Measurements from ENCODE around the gene WWC1. TPM values are rescaled to one million over a fixed set of nuclear protein-coding genes. Genes with fewer than 3 reads are reported as not detected.

The WWC1 gene
- total RNA-seq, 1 experiment from 2014 or later = 52.6 TPM

GRCh38 chr5:168401880-168402279, 110.4 kb downstream of the WWC1 start (continued):
- no peak for TF ChIP-seq SRF (IDR thresholded peaks at IDR 0.05; ENCODE audit: low read depth)
- no peak for TF ChIP-seq EGR1 (IDR thresholded peaks at IDR 0.05; ENCODE audit: low read depth)
- no peak for TF ChIP-seq EZH2phosphoT487 (IDR thresholded peaks at IDR 0.05; ENCODE audit: borderline replicate concordance)
- no peak for TF ChIP-seq ZFX (IDR thresholded peaks at IDR 0.05)
- no peak for TF ChIP-seq CTCF (IDR thresholded peaks at IDR 0.05 in 2 of 3, conservative IDR thresholded peaks at IDR 0.05 in 1 of 3; ENCODE audit: borderline replicate concordance in 1 of 3, insufficient read depth in 1 of 3, low read depth in 2 of 3, low read length in 2 of 3)
- no peak for TF ChIP-seq MAX (IDR thresholded peaks at IDR 0.05)

- ChIA-PET POLR2A (no interaction called here), CTCF (no interaction called here), RAD21 (ENCODE audit: low non-redundant PET in 1 of 2, low total read pairs in 2 of 2, uncharacterized antibody in 2 of 2, unreplicated experiment in 2 of 2) (no interaction called here)
- no peak overlapping the region for H3K27ac ChIP-seq (ENCODE audit: low read depth, low read length)
- H3K79me2 ChIP-seq (ENCODE audit: insufficient read depth, low read length) = no peaks in the 10 kb centered on the region
- DNase-seq (ENCODE audit: low read depth, low spot score) (no peak), ATAC-seq (no peak)
- H3K9me2 ChIP-seq (ENCODE audit: insufficient read depth) = no peaks in the 10 kb centered on the region
- TF ChIP-seq TCF7L2 (IDR thresholded peaks at IDR 0.05; ENCODE audit: borderline replicate concordance, extremely low read depth, insufficient read depth, insufficient read length) = no peak
- TF ChIP-seq EZH2 (IDR thresholded peaks at IDR 0.05) = no peak
- TF ChIP-seq POLR2AphosphoS5 (IDR thresholded peaks at IDR 0.05; ENCODE audit: low read depth, low read length) = no peak
- no peak for TF ChIP-seq JUND (IDR thresholded peaks at IDR 0.05)
- no peak for TF ChIP-seq CBX3 (IDR thresholded peaks at IDR 0.05; ENCODE audit: low read depth)
- TF ChIP-seq FOSL1 (IDR thresholded peaks at IDR 0.05; ENCODE audit: low read depth) = no peak
- TF ChIP-seq ATF3 (IDR thresholded peaks at IDR 0.05) = no peak
- no peak for TF ChIP-seq YY1 (IDR thresholded peaks at IDR 0.05; ENCODE audit: extremely low read depth, insufficient replicate concordance, low read depth, low read length)
- no peak for TF ChIP-seq EGR1 (IDR thresholded peaks at IDR 0.05; ENCODE audit: low read depth)
- H3K4me1 ChIP-seq (ENCODE audit: control insufficient read depth in 1 of 2, insufficient read depth in 2 of 2, low read length in 2 of 2) = peaks cover 40 to 61% of the 10 kb centered on the region in 2 experiments
- H3K27me3 ChIP-seq (ENCODE audit: insufficient read depth, low read length) = no peaks in the 10 kb centered on the region
- H3K9ac ChIP-seq (ENCODE audit: low read length) = no peak overlapping the region
- H3K36me3 ChIP-seq (ENCODE audit: control insufficient read depth in 1 of 2, insufficient read depth in 2 of 2, low read length in 2 of 2) = peaks cover 2 to 7% of the 10 kb centered on the region in 2 experiments; a peak in 1 of 4 replicates
- H4K20me1 ChIP-seq (ENCODE audit: insufficient read depth) = no peaks in the 10 kb centered on the region; the same call in 1 of the 2 replicates
- peak overlapping the region; percentile 10; the same call in 1 of the 2 replicates for H3K4me2 ChIP-seq (ENCODE audit: low read length)
- no peak overlapping the region for H3K4me3 ChIP-seq (replicated peaks in 1 of 2; ENCODE audit: low read depth in 1 of 2, low read length in 2 of 2)
- H2AFZ ChIP-seq (ENCODE audit: low read depth, low read length, poor library complexity, severe bottlenecking) = no peak overlapping the region
- no TSS peak for BruUV-seq (replicated peaks)
- H3K9me3 ChIP-seq (ENCODE audit: control insufficient read depth in 1 of 2, insufficient read depth in 1 of 2, low read depth in 1 of 2, low read length in 2 of 2) = no peaks in the 10 kb centered on the region
- intact Hi-C loops (cut with micrococcal nuclease) = no loop called here
These were observed 112.9 kb downstream of the WWC1 start for GRCh38 chr5:168404365-168404764.
